T-helper 2 cell treated with Interferon-gamma antibody and Interleukin-4, amounts not matched to agents 100 ng/mL and 5 ng/mL, for 36 hours (primary cell): ENCODE results near the gene UBE2J1. TPM values are rescaled to one million over a fixed set of nuclear protein-coding genes. Genes with fewer than 3 reads are reported as not detected.
"Not testable (repeated sequence)": the region's sequence is repeated elsewhere in the genome, so short reads cannot be mapped to it uniquely, and the experiment has no call there.

ENCODE experiments used
- intact Hi-C: fragments of 100-400 bp; cut with micrococcal nuclease; formaldehyde crosslinking; loops from one replicate; pipeline ENCODE4 v1.15.1; 2023
- total RNA-seq: library from RNA; stranded (reverse); gene quantifications from 2 replicates; pipeline ENCODE4 v1.2.3, GENCODE V29; 2022

The UBE2J1 gene
- total RNA-seq, 1 donor from 2014 or later, result 33.9 TPM

DNA sequence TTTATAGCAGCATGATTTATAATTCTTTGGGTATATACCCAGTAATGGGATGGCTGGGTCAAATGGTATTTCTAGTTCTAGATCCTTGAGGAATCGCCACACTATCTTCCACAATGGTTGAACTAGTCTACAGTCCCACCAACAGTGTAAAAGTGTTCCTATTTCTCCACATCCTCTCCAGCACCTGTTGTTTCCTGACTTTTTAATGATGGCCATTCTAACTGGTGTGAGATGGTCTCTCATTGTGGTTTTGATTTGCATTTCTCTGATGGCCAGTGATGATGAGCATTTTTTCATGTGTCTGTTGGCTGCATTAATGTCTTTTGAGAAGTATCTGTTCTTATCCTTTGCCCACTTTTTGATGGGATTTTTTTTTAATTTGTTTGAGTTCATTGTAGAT, 57.4 kb downstream of the UBE2J1 start:
- intact Hi-C loops, result not testable (repeated sequence)

DNA sequence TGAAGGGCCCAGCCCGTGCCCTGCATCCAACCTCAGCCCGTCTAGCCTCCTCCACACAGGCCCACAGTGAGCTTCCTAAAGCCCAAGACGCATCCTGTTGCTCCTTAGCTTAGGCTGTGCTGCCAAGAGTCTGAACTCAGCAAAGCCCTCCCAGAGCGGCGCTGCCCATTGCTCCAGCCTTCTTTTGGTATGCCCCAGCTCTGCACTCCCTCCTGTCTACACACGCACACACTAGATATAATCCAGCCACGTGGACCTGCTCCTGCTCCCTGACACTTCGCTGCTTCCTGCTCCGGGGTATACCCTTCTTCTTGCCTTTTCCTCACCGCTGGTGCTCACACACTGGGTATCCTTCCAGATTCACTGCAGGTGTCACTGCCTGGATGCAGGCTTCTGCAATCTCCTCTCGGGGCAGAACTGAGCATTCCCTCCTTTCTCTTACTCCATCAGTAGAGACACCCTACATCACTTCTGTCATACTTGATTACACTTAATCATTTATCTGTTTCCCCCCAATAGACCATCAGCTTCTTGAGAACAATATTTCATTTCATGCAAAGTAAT, 61.2 kb downstream of the UBE2J1 start:
- intact Hi-C loops, result no loop called here

DNA sequence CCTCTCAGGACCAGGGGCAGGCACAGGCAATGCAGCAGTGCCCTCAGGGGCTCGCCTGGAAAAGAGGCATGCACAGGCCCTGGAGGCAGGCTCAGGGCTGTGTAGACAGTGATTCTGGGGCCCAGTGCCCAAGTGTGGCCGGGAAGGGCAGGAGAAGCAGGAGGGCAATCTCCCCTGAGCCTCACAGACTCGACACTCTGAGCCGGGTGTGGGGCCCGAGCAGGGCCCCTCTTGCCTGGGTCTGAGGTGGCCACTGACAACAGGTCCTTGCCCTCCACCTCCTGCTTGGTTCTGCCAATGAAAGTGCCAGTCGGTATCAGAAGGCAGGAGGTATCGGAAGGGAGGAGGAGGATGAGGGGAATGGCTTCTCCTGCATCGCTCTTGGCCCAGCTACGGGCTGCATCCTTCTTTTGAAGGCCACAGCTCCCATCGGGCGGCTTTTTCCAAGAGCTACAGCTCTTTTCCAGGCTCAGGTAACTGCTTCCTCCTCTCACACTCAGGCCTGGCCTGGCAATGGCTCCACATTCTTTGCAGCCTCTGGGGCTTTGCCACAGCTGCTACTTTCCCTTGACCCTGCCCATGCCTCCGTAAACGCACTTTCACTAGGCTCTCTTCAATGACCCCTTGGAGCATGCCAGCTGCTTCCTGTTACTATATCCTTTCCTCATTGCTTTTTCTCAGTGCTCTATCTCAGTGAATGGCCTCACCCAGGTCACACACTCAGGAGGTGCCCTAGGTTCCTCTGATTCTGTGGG, 61.9 kb downstream of the UBE2J1 start:
- intact Hi-C loops, result no loop called here

DNA sequence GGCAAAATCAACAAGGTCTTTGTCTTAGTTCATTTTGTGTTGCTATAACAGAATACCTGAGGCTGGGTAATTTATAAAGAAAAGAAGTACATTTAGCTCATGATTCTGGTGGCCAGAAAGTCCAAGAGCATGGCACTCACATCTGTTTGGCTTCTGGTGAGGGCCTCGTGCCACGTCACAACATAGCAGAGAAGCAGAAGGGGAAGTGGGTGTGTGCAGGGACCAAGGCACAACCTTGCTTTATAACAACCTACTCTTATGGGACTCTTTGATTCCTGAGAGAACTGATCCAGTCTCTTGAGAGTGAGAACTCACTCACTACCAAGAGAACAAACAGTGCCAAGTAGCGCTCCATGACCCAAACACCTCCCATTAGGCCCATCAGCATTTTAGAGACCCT, 62.8 kb downstream of the UBE2J1 start:
- intact Hi-C loops, result no loop called here

DNA sequence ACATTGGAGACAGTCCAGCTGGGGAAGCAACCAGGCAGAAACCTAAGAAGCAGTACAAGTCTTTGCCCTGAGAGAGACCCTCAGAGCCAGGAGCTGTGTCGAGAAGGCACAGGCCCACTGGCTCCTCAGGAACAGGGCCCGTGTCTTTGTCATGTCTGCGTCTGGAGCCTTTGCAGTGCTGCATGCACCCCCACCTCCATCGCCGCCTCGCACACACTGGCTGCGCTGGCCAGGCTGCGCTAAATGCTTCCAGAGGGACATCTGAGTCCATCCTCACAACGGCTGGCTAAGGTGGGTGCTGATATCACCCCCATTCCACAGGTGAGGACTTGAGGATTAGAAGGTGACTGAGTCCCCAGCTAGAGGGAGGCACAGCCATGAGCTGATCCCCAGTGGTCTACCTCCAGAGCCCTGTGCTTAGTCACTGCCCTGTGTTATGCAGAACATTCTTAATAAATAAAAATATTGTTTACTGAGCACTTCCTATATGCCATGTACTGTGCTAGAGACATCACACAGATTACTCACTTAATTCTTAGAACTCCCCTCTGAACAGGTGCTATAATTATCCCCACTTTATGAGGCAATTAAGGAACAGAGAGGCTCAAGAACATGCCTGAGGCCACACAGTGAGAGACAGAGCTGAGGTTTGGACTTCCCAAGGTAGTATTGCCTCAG, 65.0 kb downstream of the UBE2J1 start:
- intact Hi-C loops, result no loop called here

DNA sequence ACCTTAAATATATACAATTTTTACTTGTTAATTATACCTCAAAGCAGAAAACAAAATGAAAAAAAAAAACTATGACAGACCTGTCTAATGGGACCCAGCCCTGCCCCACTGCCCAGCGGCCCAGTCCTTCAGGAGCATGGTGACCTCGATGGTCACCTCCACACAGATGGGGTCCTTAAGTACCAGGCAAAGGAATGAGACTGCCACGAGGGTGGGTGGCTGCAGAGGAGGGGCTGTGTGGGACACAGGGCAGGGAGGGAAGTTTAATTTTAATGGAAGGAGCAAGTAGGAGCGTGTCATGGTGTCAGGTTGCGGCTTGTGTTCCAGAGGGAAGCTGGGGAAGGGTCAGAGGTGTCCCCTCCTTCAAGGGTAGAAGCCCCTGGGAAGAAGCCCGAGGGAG, 66.0 kb downstream of the UBE2J1 start:
- intact Hi-C loops, result no loop called here

GRCh38 chr6:89284963-89285735, 67.4 kb downstream of the UBE2J1 start:
- intact Hi-C loops, result loop anchor here (5.0 kb wide), 1 partner anchor 67 kb away; the partner anchor contains the start of gene UBE2J1

- intact Hi-C loops, result loop anchor here (5.0 kb wide), 1 partner anchor 68 kb away; the partner anchor contains the start of gene UBE2J1
These were observed 68.4 kb downstream of the UBE2J1 start for GRCh38 chr6:89284081-89284480.

DNA sequence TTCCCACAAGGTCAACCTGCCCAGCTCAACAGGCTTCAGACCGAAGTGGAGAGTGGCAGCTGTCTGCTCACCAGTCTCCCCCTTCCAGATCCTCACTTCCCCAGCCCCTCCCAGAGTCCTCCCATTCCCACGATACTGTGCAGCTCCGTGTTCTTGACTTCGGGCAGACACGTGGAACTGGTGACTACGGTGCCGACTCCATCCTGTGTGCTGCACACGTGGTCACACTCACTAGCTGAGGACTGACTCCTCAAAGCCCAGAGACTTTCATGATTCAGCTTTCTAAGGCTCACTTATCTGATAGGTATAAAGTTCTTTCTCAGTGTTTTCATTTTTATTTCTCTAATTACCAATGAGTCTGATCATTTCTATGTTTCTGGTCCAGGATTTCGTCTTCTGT, 69.8 kb downstream of the UBE2J1 start:
- intact Hi-C loops, result loop anchor here (5.0 kb wide), 1 partner anchor 70 kb away; the partner anchor contains the start of gene UBE2J1

GRCh38 chr6:89281779-89282246, 70.7 kb downstream of the UBE2J1 start:
- intact Hi-C loops, result loop anchor here (5.0 kb wide), 1 partner anchor 70 kb away; the partner anchor contains the start of gene UBE2J1

DNA sequence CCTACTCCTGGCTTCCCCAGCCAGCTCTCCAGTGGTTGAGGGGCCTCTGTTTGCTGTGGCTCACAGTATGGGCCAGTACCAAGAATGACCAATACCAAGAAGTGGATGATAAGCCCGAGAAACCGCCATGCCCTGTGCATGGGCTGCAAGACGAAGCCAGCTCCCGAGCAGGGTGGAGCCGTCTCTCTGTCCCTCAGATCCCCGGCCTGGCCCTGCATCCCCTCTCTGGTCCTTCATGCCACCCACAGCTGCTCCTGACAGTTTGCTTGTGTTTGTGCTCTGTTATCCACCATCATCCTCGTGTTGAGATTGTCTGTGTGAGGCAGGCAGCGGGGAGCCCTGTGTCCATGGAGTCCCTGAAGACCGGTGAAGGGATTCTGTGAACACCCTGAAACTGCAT, 73.6 kb downstream of the UBE2J1 start:
- intact Hi-C loops, result no loop called here

Other genes starting within 250 kb of the UBE2J1 start
- not detected in 2 replicates for gene SRSF12, start 234.7 kb downstream of the UBE2J1 start, total RNA-seq
- 15.1 and 15.3 TPM in 2 replicates for gene PM20D2, start 206.7 kb downstream of the UBE2J1 start, total RNA-seq
- gene GABRR1, start 135.4 kb downstream of the UBE2J1 start, total RNA-seq, result not detected in 2 replicates
- gene GABRR2, start 37.4 kb downstream of the UBE2J1 start, total RNA-seq, result 0.73 and 1.2 TPM in 2 replicates
- 3.7 and 4.5 TPM in 2 replicates for gene RRAGD, start 59.6 kb upstream of the UBE2J1 start, total RNA-seq
- 0.93 and 1.3 TPM in 2 replicates for gene ANKRD6, start 80.4 kb upstream of the UBE2J1 start, total RNA-seq